Measurements from ENCODE around the gene NSDHL.

NSDHL gene

DNA sequence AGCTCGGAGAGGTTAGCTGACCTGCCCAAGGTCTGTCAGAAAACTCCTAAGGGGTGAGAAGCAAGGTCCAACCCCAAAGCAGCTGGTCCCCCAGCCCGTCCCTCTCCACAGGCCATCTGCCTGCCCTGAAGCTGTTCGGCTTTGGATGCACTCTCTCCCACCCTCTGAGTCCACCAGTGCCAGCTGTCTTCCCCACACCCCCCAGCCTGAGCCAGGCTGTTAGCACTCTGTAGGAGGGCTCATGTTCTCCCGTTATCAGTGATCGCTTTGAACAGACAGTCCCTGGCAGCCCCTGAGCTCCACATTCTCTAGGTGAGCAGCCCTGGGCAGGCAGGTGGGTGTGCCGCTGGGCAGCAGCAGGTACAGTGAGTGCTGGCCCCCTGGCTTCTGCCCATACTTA, 83.0 kb downstream of the NSDHL start:
- no peak for DNase-seq (ENCODE audit: low read depth in 2 of 2)

DNA sequence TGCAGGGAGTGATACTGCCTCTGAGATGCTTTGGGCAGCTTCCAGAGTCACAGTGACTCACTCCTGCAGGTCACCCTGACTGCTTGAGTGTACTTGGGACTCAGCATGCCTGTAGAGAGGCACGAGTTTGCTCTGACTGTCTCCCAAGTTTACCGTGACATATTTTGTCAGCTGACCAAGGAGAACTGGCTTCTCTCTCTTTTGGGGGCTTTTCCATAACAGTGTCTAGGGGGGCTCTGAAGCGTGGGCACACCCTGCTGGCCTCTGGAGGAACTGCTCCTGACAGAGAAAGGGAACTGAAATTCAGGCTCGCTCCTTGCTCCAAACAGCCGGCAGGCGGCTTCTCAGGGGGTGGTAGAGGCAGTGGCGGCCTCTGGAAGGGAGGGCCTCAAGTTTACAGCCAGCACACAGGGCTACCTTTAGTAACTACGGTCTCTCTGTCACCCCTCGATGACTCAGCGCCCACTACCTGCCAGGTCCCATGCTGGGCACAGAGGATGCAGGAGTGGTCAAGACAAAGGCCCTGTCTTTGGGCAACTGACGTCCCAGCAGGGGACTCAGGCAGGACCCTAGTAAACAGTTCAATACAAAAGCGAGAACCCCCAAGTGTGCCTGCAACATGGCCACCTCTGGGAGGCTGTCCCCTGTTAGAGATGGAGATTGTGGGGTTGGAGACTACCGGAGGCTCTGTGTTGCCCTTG, 84.8 kb downstream of the NSDHL start:
- DNase-seq (ENCODE audit: low read depth in 2 of 2): no peak

DNA sequence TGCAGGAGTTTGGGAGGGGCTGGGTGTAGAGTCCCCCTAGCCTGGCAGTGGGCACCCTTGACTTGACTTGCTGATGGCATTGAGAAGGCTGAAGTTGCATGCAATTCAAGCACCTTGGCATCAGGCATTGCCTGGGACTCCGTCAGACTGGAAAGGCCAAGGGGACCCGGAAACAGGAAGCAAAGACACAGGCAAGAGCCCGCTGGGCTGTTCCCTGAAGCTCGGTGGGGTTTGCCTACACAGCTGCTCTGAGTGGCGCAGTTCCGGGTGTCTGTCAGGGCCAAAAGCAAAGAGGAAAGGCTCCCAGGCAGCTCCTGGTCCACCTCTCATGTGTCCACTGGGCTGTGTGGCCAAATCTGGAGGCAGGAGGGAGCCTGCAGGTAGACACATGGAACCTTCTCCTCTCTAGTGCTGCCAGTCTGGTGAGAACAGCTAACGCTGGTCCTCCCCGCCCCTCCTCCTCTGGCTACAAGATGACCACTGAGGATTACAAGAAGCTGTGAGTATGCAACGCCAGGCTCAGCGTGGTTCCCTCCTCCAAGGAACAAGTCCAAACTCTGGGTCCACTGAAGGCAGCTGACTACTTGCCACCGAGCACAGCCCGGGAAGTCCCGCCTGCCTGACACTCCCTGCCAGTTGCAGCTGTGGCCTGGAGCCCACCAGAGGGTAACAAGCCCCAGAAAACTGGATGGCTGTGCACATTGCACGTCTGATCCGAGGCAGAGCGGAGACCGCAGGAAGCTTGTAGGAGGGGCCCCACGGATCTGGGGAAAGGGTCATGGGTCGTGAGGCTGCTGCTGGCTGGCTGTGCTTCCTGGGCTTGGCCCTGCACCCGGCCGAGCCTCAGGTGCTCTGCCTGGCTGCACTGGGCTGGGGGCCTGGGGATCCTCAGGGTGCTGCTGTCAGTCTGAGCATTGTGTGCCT, 87.1 kb downstream of the NSDHL start:
- DNase-seq (ENCODE audit: low read depth in 2 of 2): no peak

DNA sequence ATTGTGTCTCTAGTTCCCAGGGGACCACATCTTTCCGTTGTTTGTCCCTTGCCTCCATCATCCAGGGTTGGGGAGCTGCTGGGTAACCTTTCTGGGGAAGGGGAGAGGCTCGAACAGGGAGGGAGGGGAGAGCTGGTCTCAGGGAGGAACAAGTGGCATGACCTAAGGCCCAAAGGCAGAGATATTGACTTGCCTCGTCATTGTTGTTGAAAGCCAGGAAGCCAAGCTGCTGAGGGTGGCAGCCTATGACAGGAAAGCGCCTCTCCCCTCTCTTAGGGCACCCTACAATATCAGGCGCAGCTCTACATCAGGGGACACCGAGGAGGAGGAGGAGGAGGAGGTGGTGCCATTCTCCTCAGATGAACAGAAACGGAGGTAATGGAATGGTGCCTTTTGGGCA, 87.8 kb downstream of the NSDHL start:
- DNase-seq (ENCODE audit: low read depth in 2 of 2): no peak

All from stimulated activated CD4-positive, alpha-beta T cell treated with anti-CD3 and anti-CD28 coated beads, Interleukin-1b, Interleukin-23, amount 100 ng/mL, for 1 hour (primary cell).